ENCODE data around the gene OLFML2A.

GRCh38 chr9:124771867-124772679 lies 4.9 kb upstream of the OLFML2A start:
- peak; percentile 89 to 94 (median 92) for TF ChIP-seq CTCF (IDR thresholded peaks at IDR 0.05)
- TF ChIP-seq POLR2A (IDR thresholded peaks at IDR 0.05), result no peak
